ENCODE results near the gene RIC8B. TPM values are rescaled to one million over a fixed set of nuclear protein-coding genes. Genes with fewer than 3 reads are reported as not detected.

The RIC8B gene
- total and polyA plus RNA-seq, 2 donors, result 5.8 to 10.2 TPM

- H3K4me1 ChIP-seq (ENCODE audit: control insufficient read depth in 2 of 2, insufficient read depth in 2 of 2, low read length in 2 of 2), result peaks cover 8 to 33% of the 10 kb centered on the region in 2 donors
- no peaks in the 10 kb centered on the region for H3K36me3 ChIP-seq (ENCODE audit: control insufficient read depth in 2 of 2, insufficient read depth in 2 of 2, low read length in 1 of 2)
- peaks cover 0 to 9% of the 10 kb centered on the region in 2 donors for H3K9me3 ChIP-seq (ENCODE audit: control insufficient read depth in 2 of 2, insufficient read depth in 1 of 2, low read length in 1 of 2)
- no peak overlapping the region for H3K4me3 ChIP-seq (ENCODE audit: low read length in 2 of 2)
- peak overlapping the region in 1 of 2 donors; percentile 81 for H3K27ac ChIP-seq (ENCODE audit: low read depth in 1 of 2, low read length in 1 of 2)
- WGBS, result 98% methylated on average over 1 of the region's 1 CpG
- no peaks in the 10 kb centered on the region for H3K27me3 ChIP-seq (ENCODE audit: control insufficient read depth in 2 of 2, insufficient read depth in 1 of 2, low read length in 1 of 2)
- DNase-seq (ENCODE audit: low read depth in 6 of 9, low spot score in 9 of 9), result no peak
Measured at GRCh38 chr12:106754331-106754730, 20.2 kb upstream of the RIC8B start.

GRCh38 chr12:106757623-106758348 lies 16.7 kb upstream of the RIC8B start:
- DNase-seq (ENCODE audit: low read depth in 6 of 9, low spot score in 9 of 9), result no peak
- Histone ChIP-seq H3K4me1 (ENCODE audit: control insufficient read depth in 2 of 2, insufficient read depth in 2 of 2, low read length in 2 of 2) (peaks cover 25 to 50% of the 10 kb centered on the region in 2 donors), H3K27ac (ENCODE audit: low read depth in 1 of 2, low read length in 1 of 2) (no peak overlapping the region), H3K4me3 (ENCODE audit: low read length in 2 of 2) (no peak overlapping the region), H3K36me3 (ENCODE audit: control insufficient read depth in 2 of 2, insufficient read depth in 2 of 2, low read length in 1 of 2) (no peaks in the 10 kb centered on the region), H3K27me3 (ENCODE audit: control insufficient read depth in 2 of 2, insufficient read depth in 1 of 2, low read length in 1 of 2) (no peaks in the 10 kb centered on the region), H3K9me3 (ENCODE audit: control insufficient read depth in 2 of 2, insufficient read depth in 1 of 2, low read length in 1 of 2) (peaks cover 0 to 2% of the 10 kb centered on the region in 2 donors)
- WGBS, result 96% methylated on average over 6 of the region's 6 CpGs

- Histone ChIP-seq H3K4me1 (ENCODE audit: control insufficient read depth in 2 of 2, insufficient read depth in 2 of 2, low read length in 2 of 2) (peaks cover 25 to 42% of the 10 kb centered on the region in 2 donors), H3K9me3 (ENCODE audit: control insufficient read depth in 2 of 2, insufficient read depth in 1 of 2, low read length in 1 of 2) (no peaks in the 10 kb centered on the region), H3K27ac (ENCODE audit: low read depth in 1 of 2, low read length in 1 of 2) (peak overlapping the region in 1 of 2 donors; percentile 98), H3K27me3 (ENCODE audit: control insufficient read depth in 2 of 2, insufficient read depth in 1 of 2, low read length in 1 of 2) (no peaks in the 10 kb centered on the region), H3K36me3 (ENCODE audit: control insufficient read depth in 2 of 2, insufficient read depth in 2 of 2, low read length in 1 of 2) (no peaks in the 10 kb centered on the region), H3K4me3 (ENCODE audit: low read length in 2 of 2) (no peak overlapping the region)
- DNase-seq (ENCODE audit: low read depth in 6 of 9, low spot score in 9 of 9), result no peak
- WGBS, result 98% methylated on average over 7 of the region's 7 CpGs
Measured at GRCh38 chr12:106758349-106759110, 16.0 kb upstream of the RIC8B start.

GRCh38 chr12:106759526-106760183 lies 14.8 kb upstream of the RIC8B start:
- Histone ChIP-seq H3K9me3 (ENCODE audit: control insufficient read depth in 2 of 2, insufficient read depth in 1 of 2, low read length in 1 of 2) (no peaks in the 10 kb centered on the region), H3K4me1 (ENCODE audit: control insufficient read depth in 2 of 2, insufficient read depth in 2 of 2, low read length in 2 of 2) (peaks cover 21 to 31% of the 10 kb centered on the region in 2 donors), H3K4me3 (ENCODE audit: low read length in 2 of 2) (peak overlapping the region; percentile 51 to 54), H3K27me3 (ENCODE audit: control insufficient read depth in 2 of 2, insufficient read depth in 1 of 2, low read length in 1 of 2) (no peaks in the 10 kb centered on the region), H3K36me3 (ENCODE audit: control insufficient read depth in 2 of 2, insufficient read depth in 2 of 2, low read length in 1 of 2) (no peaks in the 10 kb centered on the region), H3K27ac (ENCODE audit: low read depth in 1 of 2, low read length in 1 of 2) (peak overlapping the region; percentile 95 to 98)
- DNase-seq (ENCODE audit: low read depth in 6 of 9, low spot score in 9 of 9), result peak in 1 of 9 donors; percentile 30
- WGBS, result 84% methylated on average over 7 of the region's 7 CpGs

GRCh38 chr12:106760184-106760531 lies 14.3 kb upstream of the RIC8B start:
- H3K4me3 ChIP-seq (ENCODE audit: low read length in 2 of 2), result peak overlapping the region; percentile 51 to 54
- 5% methylated on average over 2 of the region's 2 CpGs for WGBS
- peak overlapping the region; percentile 95 to 98 for H3K27ac ChIP-seq (ENCODE audit: low read depth in 1 of 2, low read length in 1 of 2)
- DNase-seq (ENCODE audit: low read depth in 6 of 9, low spot score in 9 of 9), result peak; percentile 64 to 94 (median 85)
- no peaks in the 10 kb centered on the region for H3K9me3 ChIP-seq (ENCODE audit: control insufficient read depth in 2 of 2, insufficient read depth in 1 of 2, low read length in 1 of 2)
- no peaks in the 10 kb centered on the region for H3K27me3 ChIP-seq (ENCODE audit: control insufficient read depth in 2 of 2, insufficient read depth in 1 of 2, low read length in 1 of 2)
- no peaks in the 10 kb centered on the region for H3K36me3 ChIP-seq (ENCODE audit: control insufficient read depth in 2 of 2, insufficient read depth in 2 of 2, low read length in 1 of 2)
- H3K4me1 ChIP-seq (ENCODE audit: control insufficient read depth in 2 of 2, insufficient read depth in 2 of 2, low read length in 2 of 2), result peaks cover 21 to 31% of the 10 kb centered on the region in 2 donors

- H3K9me3 ChIP-seq (ENCODE audit: control insufficient read depth in 2 of 2, insufficient read depth in 1 of 2, low read length in 1 of 2), result no peaks in the 10 kb centered on the region
Measured at GRCh38 chr12:106764220-106764619, 10.3 kb upstream of the RIC8B start.

GRCh38 chr12:106764738-106765137 lies 9.7 kb upstream of the RIC8B start:
- DNase-seq (ENCODE audit: low read depth in 6 of 9, low spot score in 9 of 9), result no peak
- WGBS, result 97% methylated on average over 3 of the region's 3 CpGs
- Histone ChIP-seq H3K9me3 (ENCODE audit: control insufficient read depth in 2 of 2, insufficient read depth in 1 of 2, low read length in 1 of 2) (no peaks in the 10 kb centered on the region), H3K4me3 (ENCODE audit: low read length in 2 of 2) (no peak overlapping the region), H3K4me1 (ENCODE audit: control insufficient read depth in 2 of 2, insufficient read depth in 2 of 2, low read length in 2 of 2) (peaks cover 18 to 26% of the 10 kb centered on the region in 2 donors), H3K27me3 (ENCODE audit: control insufficient read depth in 2 of 2, insufficient read depth in 1 of 2, low read length in 1 of 2) (peaks cover 2 to 20% of the 10 kb centered on the region in 2 donors), H3K36me3 (ENCODE audit: control insufficient read depth in 2 of 2, insufficient read depth in 2 of 2, low read length in 1 of 2) (no peaks in the 10 kb centered on the region), H3K27ac (ENCODE audit: low read depth in 1 of 2, low read length in 1 of 2) (no peak overlapping the region)

More at GRCh38 chr12:106764220-106764619, 10.3 kb upstream of the RIC8B start:
- no peak for DNase-seq (ENCODE audit: low read depth in 6 of 9, low spot score in 9 of 9)
- Histone ChIP-seq H3K4me3 (ENCODE audit: low read length in 2 of 2) (no peak overlapping the region), H3K27me3 (ENCODE audit: control insufficient read depth in 2 of 2, insufficient read depth in 1 of 2, low read length in 1 of 2) (peaks cover 2 to 16% of the 10 kb centered on the region in 2 donors), H3K4me1 (ENCODE audit: control insufficient read depth in 2 of 2, insufficient read depth in 2 of 2, low read length in 2 of 2) (peaks cover 22 to 32% of the 10 kb centered on the region in 2 donors), H3K36me3 (ENCODE audit: control insufficient read depth in 2 of 2, insufficient read depth in 2 of 2, low read length in 1 of 2) (no peaks in the 10 kb centered on the region), H3K27ac (ENCODE audit: low read depth in 1 of 2, low read length in 1 of 2) (no peak overlapping the region)

- 90% methylated on average over 8 of the region's 8 CpGs for WGBS
- Histone ChIP-seq H3K4me1 (ENCODE audit: control insufficient read depth in 2 of 2, insufficient read depth in 2 of 2, low read length in 2 of 2) (peaks cover 5 to 11% of the 10 kb centered on the region in 2 donors), H3K9me3 (ENCODE audit: control insufficient read depth in 2 of 2, insufficient read depth in 1 of 2, low read length in 1 of 2) (no peaks in the 10 kb centered on the region), H3K27me3 (ENCODE audit: control insufficient read depth in 2 of 2, insufficient read depth in 1 of 2, low read length in 1 of 2) (peaks cover 2 to 20% of the 10 kb centered on the region in 2 donors), H3K36me3 (ENCODE audit: control insufficient read depth in 2 of 2, insufficient read depth in 2 of 2, low read length in 1 of 2) (no peaks in the 10 kb centered on the region), H3K4me3 (ENCODE audit: low read length in 2 of 2) (no peak overlapping the region), H3K27ac (ENCODE audit: low read depth in 1 of 2, low read length in 1 of 2) (no peak overlapping the region)
- no peak for DNase-seq (ENCODE audit: low read depth in 6 of 9, low spot score in 9 of 9)
Measured at GRCh38 chr12:106766393-106766826, 8.1 kb upstream of the RIC8B start.

- Histone ChIP-seq H3K27me3 (ENCODE audit: control insufficient read depth in 2 of 2, insufficient read depth in 1 of 2, low read length in 1 of 2) (peaks cover 2 to 20% of the 10 kb centered on the region in 2 donors), H3K4me3 (ENCODE audit: low read length in 2 of 2) (no peak overlapping the region), H3K27ac (ENCODE audit: low read depth in 1 of 2, low read length in 1 of 2) (no peak overlapping the region), H3K9me3 (ENCODE audit: control insufficient read depth in 2 of 2, insufficient read depth in 1 of 2, low read length in 1 of 2) (no peaks in the 10 kb centered on the region), H3K36me3 (ENCODE audit: control insufficient read depth in 2 of 2, insufficient read depth in 2 of 2, low read length in 1 of 2) (no peaks in the 10 kb centered on the region), H3K4me1 (ENCODE audit: control insufficient read depth in 2 of 2, insufficient read depth in 2 of 2, low read length in 2 of 2) (peaks cover 5 to 11% of the 10 kb centered on the region in 2 donors)
- 82% methylated on average over 2 of the region's 2 CpGs for WGBS
- no peak for DNase-seq (ENCODE audit: low read depth in 6 of 9, low spot score in 9 of 9)
Measured at GRCh38 chr12:106767206-106767605, 7.3 kb upstream of the RIC8B start.

All from thymus (tissue), 11 donors.